OCI-LY1 (cell line): ENCODE results near the gene GDF15.

Experiments
- CTCF ChIP-seq: fragments of 200-600 bp; sonication (generic), shearing (Covaris generic); IDR thresholded peaks from 2 replicates; pipeline ENCODE4 v1.5.1; 2017; ENCODE audit warnings: mild to moderate bottlenecking, antibody characterized with exemption, low read length, moderate library complexity, mixed read lengths
- EZH2 ChIP-seq: fragments of 200-600 bp; sonication (generic), shearing (Covaris generic); IDR thresholded peaks from 2 replicates; pipeline ENCODE4 v1.8.0; 2017; ENCODE audit warnings: borderline replicate concordance, mixed run types, mild to moderate bottlenecking, antibody characterized with exemption, low read length, moderate library complexity, mixed read lengths

GRCh38 chr19:18427080-18427742 is 41.3 kb downstream of the GDF15 start:
- TF ChIP-seq CTCF (no peak), EZH2 (no peak)
